PC-9 (cell line): Measurements from ENCODE around the gene TMPRSS4. TPM values are rescaled to one million over a fixed set of nuclear protein-coding genes. Genes with fewer than 3 reads are reported as not detected.

Experiments
- BruUV-seq: library from RNA; stranded (reverse); fragments of 400-500 nt; replicated peaks from 2 replicates; lab custom pipeline; 2021; lab: Mats Ljungman, UMichigan
- CTCF ChIA-PET: fragments of 300-600 bp; sonication (Branson Sonifier 250); formaldehyde crosslinking; loops from one replicate; lab custom pipeline; 2022; ENCODE audit warnings: antibody characterized with exemption; lab: Charles Lee
- POLR2A ChIA-PET: fragments of 300-600 bp; sonication (Branson Sonifier 250); formaldehyde crosslinking; loops from one replicate; lab custom pipeline; 2022; ENCODE audit warnings: antibody characterized with exemption; ENCODE audit not compliant: unreplicated experiment; lab: Charles Lee
- DNase-seq, 2 experiments: peaks; one replicate each; pipeline versions ENCODE4 v3.0.0 to v3.0.0-alpha.2; 2015 to 2022; ENCODE audit warnings: mixed read lengths in 1 of 2
- H2AFZ ChIP-seq: fragments of 200-600 bp; sonication (generic); 2 replicates; pipeline ENCODE4 v1.8.1; 2017; ENCODE audit warnings: antibody characterized with exemption
- H3F3A ChIP-seq: fragments of 200-600 bp; sonication (generic); 2 replicates; pipeline ENCODE4 v1.8.1; 2017; ENCODE audit warnings: antibody characterized with exemption, mild to moderate bottlenecking, low read depth; ENCODE audit not compliant: insufficient read depth
- H3K27ac ChIP-seq: fragments of 200-600 bp; sonication (generic); 2 replicates; pipeline ENCODE4 v1.6.1; 2016; ENCODE audit warnings: mixed run types
- H3K27me3 ChIP-seq: fragments of 200-600 bp; sonication (generic); 2 replicates; pipeline ENCODE4 v1.6.1; 2016; ENCODE audit warnings: low read depth, mixed run types; ENCODE audit not compliant: insufficient read depth
- H3K36me3 ChIP-seq: fragments of 200-600 bp; sonication (generic); 2 replicates; pipeline ENCODE4 v1.6.1; 2016; ENCODE audit warnings: low read depth, mixed run types
- H3K4me1 ChIP-seq: fragments of 200-600 bp; sonication (generic); replicated peaks from 2 replicates; pipeline ENCODE4 v1.6.1; 2016; ENCODE audit warnings: mixed run types; ENCODE audit not compliant: insufficient read depth
- H3K4me2 ChIP-seq: fragments of 200-600 bp; sonication (generic); 2 replicates; pipeline ENCODE4 v1.6.1; 2017; ENCODE audit warnings: mixed run types
- H3K4me3 ChIP-seq: fragments of 200-600 bp; sonication (generic); 2 replicates; pipeline ENCODE4 v1.6.1; 2016; ENCODE audit warnings: mixed run types
- H3K79me2 ChIP-seq: fragments of 200-600 bp; sonication (generic); 2 replicates; pipeline ENCODE4 v1.6.1; 2017; ENCODE audit warnings: low read depth, mixed run types
- H3K9me2 ChIP-seq: fragments of 200-600 bp; sonication (generic); 2 replicates; pipeline ENCODE4 v1.8.1; 2017; ENCODE audit warnings: mild to moderate bottlenecking; ENCODE audit not compliant: insufficient read depth
- H3K9me3 ChIP-seq: fragments of 200-600 bp; sonication (generic); 2 replicates; pipeline ENCODE4 v1.8.1; 2016; ENCODE audit warnings: low read depth; ENCODE audit not compliant: insufficient read depth
- H4K20me1 ChIP-seq: fragments of 200-600 bp; sonication (generic); 2 replicates; pipeline ENCODE4 v1.8.1; 2017; ENCODE audit not compliant: insufficient read depth
- CTCF ChIP-seq: fragments of 200-600 bp; sonication (generic); conservative IDR thresholded peaks from 2 replicates; pipeline ENCODE4 v1.6.1; 2017; ENCODE audit warnings: mixed run types, antibody characterized with exemption, mild to moderate bottlenecking, moderate library complexity
- EZH2 ChIP-seq: fragments of 200-600 bp; sonication (generic); IDR thresholded peaks from 2 replicates; pipeline ENCODE4 v1.8.0; 2017; ENCODE audit warnings: antibody characterized with exemption, low read depth
- intact Hi-C: fragments of 100-400 bp; cut with micrococcal nuclease; formaldehyde crosslinking; loops from one replicate; pipeline ENCODE4 v1.10.0; 2022; ENCODE audit not compliant: unreplicated experiment
- total RNA-seq: library from RNA; stranded (reverse); gene quantifications from 2 replicates; pipeline ENCODE4 v1.2.3, GENCODE V29; 2021

The TMPRSS4 gene
- total RNA-seq, 1 experiment from 2014 or later = 27.6 TPM

- no peak within 1 kb of the TSS for H3K4me2 ChIP-seq
- peaks cover 21% of the 10 kb centered on the region for H3K4me1 ChIP-seq
- H2AFZ ChIP-seq = no peak within 1 kb of the TSS
- ChIA-PET CTCF (interaction anchor here (0.7 kb wide), 1 partner anchor 150 kb away, joined by 10 read pairs; no protein-coding TSS in a partner anchor), POLR2A (no interaction called here)
- no peak for TF ChIP-seq EZH2
- no peak for TF ChIP-seq CTCF
- no peaks in the 10 kb centered on the region; the same call in 1 of the 2 replicates for H3F3A ChIP-seq
- H3K9me3 ChIP-seq = peaks cover 43% of the 10 kb centered on the region
- no peaks in the 10 kb centered on the region for H3K9me2 ChIP-seq
- H3K79me2 ChIP-seq = no peaks in the 10 kb centered on the region
- DNase-seq = no peak
- H3K4me3 ChIP-seq = no peak within 1 kb of the TSS
- no TSS peak for BruUV-seq
- H3K27ac ChIP-seq = no peak within 1 kb of the TSS
- H3K36me3 ChIP-seq = no peaks in the 10 kb centered on the region
- intact Hi-C loops = no loop called here
- no peaks in the 10 kb centered on the region for H3K27me3 ChIP-seq
- H4K20me1 ChIP-seq = no peaks in the 10 kb centered on the region
These were observed 10.3 kb downstream of the TMPRSS4 start, which contains the start of gene SMIM35 for GRCh38 chr11:118086913-118087768. TSS of gene SMIM35 (minus strand) at chr11:118086963. CDS start at chr11:118086757, 206 bp downstream.

DNA sequence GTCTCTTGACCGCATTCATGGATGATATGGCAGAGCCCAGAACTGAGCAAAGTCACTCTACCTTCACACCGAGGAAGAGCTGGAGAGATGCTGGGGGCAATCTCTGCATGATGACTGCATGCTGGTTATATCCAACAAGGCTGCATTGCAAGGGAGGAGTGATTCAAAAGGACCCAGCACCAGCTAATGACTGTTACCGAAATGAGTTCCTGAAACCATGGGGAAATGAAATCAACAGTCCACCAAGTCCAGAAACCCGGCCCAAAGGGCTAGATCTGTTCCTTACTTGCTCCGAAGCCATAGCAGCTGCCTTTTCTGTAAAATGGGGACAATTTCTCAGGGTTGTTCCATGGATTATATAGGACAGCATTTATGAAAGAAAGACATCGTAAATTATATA, 11.1 kb downstream of the TMPRSS4 start:
- no peak overlapping the region for H2AFZ ChIP-seq

GRCh38 chr11:118088531-118088930, 11.7 kb downstream of the TMPRSS4 start:
- no peak overlapping the region for H2AFZ ChIP-seq
- TF ChIP-seq CTCF = no peak
- no peak for TF ChIP-seq EZH2
- BruUV-seq = no TSS peak
- intact Hi-C loops = no loop called here
- peaks cover 21% of the 10 kb centered on the region for H3K4me1 ChIP-seq
- H3K9me3 ChIP-seq = peaks cover 43% of the 10 kb centered on the region
- H3K79me2 ChIP-seq = no peaks in the 10 kb centered on the region
- no peaks in the 10 kb centered on the region for H3K9me2 ChIP-seq
- no peaks in the 10 kb centered on the region for H3K36me3 ChIP-seq
- ChIA-PET CTCF (no interaction called here), POLR2A (no interaction called here)
- H3F3A ChIP-seq = no peaks in the 10 kb centered on the region; the same call in 1 of the 2 replicates
- H3K27ac ChIP-seq = no peak overlapping the region
- DNase-seq = peak; percentile 46 to 89
- no peaks in the 10 kb centered on the region for H3K27me3 ChIP-seq
- no peaks in the 10 kb centered on the region for H4K20me1 ChIP-seq
- peak overlapping the region; percentile 17; the same call in 1 of the 2 replicates for H3K4me2 ChIP-seq
- H3K4me3 ChIP-seq = no peak overlapping the region

More for the DNA sequence above, 11.1 kb downstream of the TMPRSS4 start:
- POLR2A ChIA-PET = no interaction called here
- Histone ChIP-seq H3K4me1 (peaks cover 21% of the 10 kb centered on the region), H4K20me1 (no peaks in the 10 kb centered on the region), H3K4me2 (no peak overlapping the region), H3K36me3 (no peaks in the 10 kb centered on the region), H3K9me2 (no peaks in the 10 kb centered on the region), H3K27ac (no peak overlapping the region), H3F3A (no peaks in the 10 kb centered on the region; the same call in 1 of the 2 replicates), H3K27me3 (no peaks in the 10 kb centered on the region), H3K9me3 (peaks cover 43% of the 10 kb centered on the region), H3K4me3 (no peak overlapping the region), H3K79me2 (no peaks in the 10 kb centered on the region)
- no TSS peak for BruUV-seq
- DNase-seq = peak in 1 of 2 experiments; percentile 34
- CTCF ChIA-PET = no interaction called here
- intact Hi-C loops = no loop called here
- TF ChIP-seq EZH2 = no peak
- no peak for TF ChIP-seq CTCF
